GM12878 (cell line): ENCODE measurements around the gene VPS26B. TPM values are rescaled to one million over a fixed set of nuclear protein-coding genes. Genes with fewer than 3 reads are reported as not detected.

ENCODE experiments used
- ATAC-seq: fragments of 200-7000 bp; cut with Tn5 transposase; 3 replicates; pipeline ENCODE4 v1.9.1; 2020; ENCODE audit warnings: mild to moderate bottlenecking, moderate library complexity
- BruUV-seq: library from RNA; stranded (reverse); fragments of 400-500 nt; replicated peaks from 2 replicates; lab custom pipeline; 2021; lab: Mats Ljungman, UMichigan
- CTCF ChIA-PET: fragments of 300-600 bp; sonication (Branson Sonifier 250); formaldehyde crosslinking; extraction: SDS; loops from one replicate; lab custom pipeline; 2021; ENCODE audit warnings: inconsistent platforms; lab: Yijun Ruan, JAX
- POLR2A ChIA-PET: fragments of 350-600 bp; formaldehyde crosslinking; extraction: SDS; loops from one replicate; lab custom pipeline; 2021; ENCODE audit warnings: inconsistent platforms; lab: Charles Lee
- RAD21 ChIA-PET: fragments of 300-600 bp; sonication (Branson Sonifier 250); formaldehyde crosslinking; loops from one replicate; lab custom pipeline; 2023; ENCODE audit warnings: antibody characterized with exemption; ENCODE audit not compliant: unreplicated experiment; lab: Charles Lee
- SMC1A ChIA-PET: fragments of 300-600 bp; sonication (Branson Sonifier 250); formaldehyde crosslinking; loops from one replicate; lab custom pipeline; 2023; ENCODE audit not compliant: unreplicated experiment, uncharacterized antibody; lab: Charles Lee
- DNase-seq: peaks from one replicate; pipeline ENCODE4 v3.0.0-alpha.2; 2011; ENCODE audit warnings: low read depth, low spot score
- FAIRE-seq: peaks from 3 replicates; lab custom pipeline; 2011; peaks lifted over from hg19 to GRCh38; lab: Jason Lieb, UNC
- H2AFZ ChIP-seq: 2 replicates; pipeline ENCODE4 v1.6.0; 2011; ENCODE audit warnings: low read depth, low read length, control low read depth; ENCODE audit not compliant: control insufficient read depth
- H3K27ac ChIP-seq: 2 replicates; pipeline ENCODE4 v1.5.1; 2011; ENCODE audit warnings: control low read depth; ENCODE audit not compliant: control insufficient read depth, insufficient read depth
- H3K27me3 ChIP-seq, 2 experiments: replicated peaks in 1 of 2; 2 replicates each; pipeline versions ENCODE4 v1.6.0 to v1.6.1; 2011; ENCODE audit warnings: low read length in 1 of 2; ENCODE audit not compliant: control insufficient read depth in 2 of 2, insufficient read depth in 2 of 2
- H3K36me3 ChIP-seq, 2 experiments: 2 replicates each; pipeline ENCODE4 v1.5.1; 2011; ENCODE audit warnings: low read length in 1 of 2; ENCODE audit not compliant: control insufficient read depth in 2 of 2, insufficient read depth in 2 of 2
- H3K4me1 ChIP-seq: 2 replicates; pipeline ENCODE4 v1.6.1; 2011; ENCODE audit warnings: mild to moderate bottlenecking, low read length, moderate library complexity, mixed read lengths; ENCODE audit not compliant: control insufficient read depth, insufficient read depth
- H3K4me2 ChIP-seq: 2 replicates; pipeline ENCODE4 v1.6.0; 2011; ENCODE audit warnings: control low read depth; ENCODE audit not compliant: control insufficient read depth, insufficient read depth
- H3K4me3 ChIP-seq: fragments of 200-600 bp; sonication (generic); 2 replicates; pipeline ENCODE4 v1.5.1; 2016
- H3K79me2 ChIP-seq: 2 replicates; pipeline ENCODE4 v1.6.0; 2011; ENCODE audit warnings: low read length; ENCODE audit not compliant: control insufficient read depth, insufficient read depth
- H3K9ac ChIP-seq: 2 replicates; pipeline ENCODE4 v1.8.0; 2011; ENCODE audit warnings: low read length, control low read depth, mixed read lengths; ENCODE audit not compliant: control insufficient read depth, insufficient read depth
- H3K9me3 ChIP-seq: replicated peaks from 3 replicates; pipeline ENCODE4 v1.5.1; 2011; ENCODE audit warnings: mild to moderate bottlenecking, low read length; ENCODE audit not compliant: control insufficient read depth, insufficient read depth
- H4K20me1 ChIP-seq: 2 replicates; pipeline ENCODE4 v1.6.0; 2011; ENCODE audit not compliant: control insufficient read depth, insufficient read depth
- ATF3 ChIP-seq: IDR thresholded peaks from 2 replicates; pipeline ENCODE4 v1.6.1; 2011; ENCODE audit warnings: low read depth, mild to moderate bottlenecking, low read length, moderate library complexity, borderline replicate concordance; ENCODE audit errors: extremely low read depth
- CBFB ChIP-seq: IDR thresholded peaks from 2 replicates; pipeline ENCODE4 v1.6.1; 2016; ENCODE audit warnings: antibody characterized with exemption, low read depth
- CBX5 ChIP-seq: sonication (generic); IDR thresholded peaks from 2 replicates; pipeline ENCODE4 v1.6.1; 2016; ENCODE audit warnings: low read depth, moderate library complexity, mild to moderate bottlenecking, inconsistent platforms
- CEBPB ChIP-seq, 2 experiments: fragments of 150-350 bp in 1 of 2; IDR thresholded peaks; 2 replicates each; pipeline ENCODE4 v1.6.1; 2012 to 2014; ENCODE audit warnings: low read depth in 2 of 2, low read length in 2 of 2, borderline replicate concordance in 1 of 2, inconsistent platforms in 1 of 2
- CUX1 ChIP-seq: IDR thresholded peaks from 2 replicates; pipeline ENCODE4 v1.6.1; 2012; ENCODE audit warnings: improper control_type of control experiment, low read depth, low read length; ENCODE audit not compliant: insufficient replicate concordance
- EP300 ChIP-seq, 2 experiments: fragments of 150-350 bp in 1 of 2; IDR thresholded peaks; 2 replicates each; pipeline ENCODE4 v1.6.1; 2011 to 2012; ENCODE audit warnings: low read depth in 2 of 2, low read length in 2 of 2, borderline replicate concordance in 1 of 2, improper control_type of control experiment in 1 of 2, inconsistent platforms in 1 of 2; ENCODE audit not compliant: control insufficient read depth in 1 of 2
- HDAC2 ChIP-seq: fragments of 200-600 bp; sonication (generic); IDR thresholded peaks from 2 replicates; pipeline ENCODE4 v1.6.1; 2017
- HSF1 ChIP-seq: fragments of 150-350 bp; IDR thresholded peaks from 2 replicates; pipeline ENCODE4 v1.6.1; 2014; ENCODE audit warnings: mild to moderate bottlenecking, low read depth, low read length
- MLLT1 ChIP-seq: fragments of 450-650 bp; IDR thresholded peaks from 2 replicates; pipeline ENCODE4 v1.6.1; 2016; ENCODE audit warnings: mild to moderate bottlenecking
- NFIC ChIP-seq: IDR thresholded peaks from 2 replicates; pipeline ENCODE4 v1.6.1; 2012; ENCODE audit warnings: low read depth, mild to moderate bottlenecking, inconsistent platforms, low read length, moderate library complexity
- SMC3 ChIP-seq: IDR thresholded peaks from 2 replicates; pipeline ENCODE4 v1.6.1; 2011; ENCODE audit warnings: low read length, improper control_type of control experiment, borderline replicate concordance
- SUZ12 ChIP-seq: fragments of 200-600 bp; sonication (generic); IDR thresholded peaks from one replicate; pipeline ENCODE4 v1.6.1; 2018; ENCODE audit warnings: antibody characterized with exemption, mild to moderate bottlenecking; ENCODE audit not compliant: unreplicated experiment
- YY1 ChIP-seq: IDR thresholded peaks from 2 replicates; pipeline ENCODE4 v1.6.1; 2011; ENCODE audit warnings: low read depth, mild to moderate bottlenecking, low read length
- ZNF384 ChIP-seq: IDR thresholded peaks from 2 replicates; pipeline ENCODE4 v1.6.1; 2012; ENCODE audit warnings: low read depth, mild to moderate bottlenecking, low read length, improper control_type of control experiment, borderline replicate concordance
- WGBS: methylation state at CpG from one replicate; pipeline ENCODE4 v1.1.6; 2016; ENCODE audit warnings: low lambda C conversion rate; ENCODE audit not compliant: insufficient replicate concordance, insufficient coverage; ENCODE audit errors: missing lambda C conversion rate; 5-methylcytosine and 5-hydroxymethylcytosine counted together
- in situ Hi-C: fragments of 300-500 bp; cut with MboI; formaldehyde crosslinking; loops from 9 replicates; pipeline ENCODE4 v1.14.3; 2018; ENCODE audit warnings: mixed read lengths
- intact Hi-C: fragments of 100-400 bp; cut with micrococcal nuclease; formaldehyde crosslinking; loops from one replicate; pipeline ENCODE4 v1.14.2; 2022; ENCODE audit not compliant: unreplicated experiment
- polyA plus RNA-seq, 11 experiments: library from polyadenylated mRNA; depleted of rRNA in 4 of 11; unstranded in 6 of 11; stranded (reverse) in 5 of 11; fragments of >200 nt; fragmentation: Nextera tagmentation in 4 of 11; fragmentation: Illumina TruSeq in 1 of 11; extraction: Ambion mirVana in 4 of 11; extraction: Trizol in 1 of 11; gene quantifications; 1 replicate in 1 of 11; 2 replicates in 10 of 11; pipeline versions ENCODE4 v1.2.1 to v1.2.3, GENCODE V29; 2011 to 2016; ENCODE audit warnings: inconsistent platforms in 2 of 11, missing spikeins in 2 of 11, low read depth in 1 of 11
- total RNA-seq, 4 experiments: library from RNA; depleted of rRNA in 3 of 4; stranded (reverse); fragments of >200 nt in 3 of 4; fragmentation: Illumina TruSeq in 1 of 4; extraction: Trizol in 1 of 4; gene quantifications; 2 replicates each; pipeline versions ENCODE4 v1.2.1 to v1.2.3, GENCODE V29; 2013 to 2021

The VPS26B gene
- total and polyA plus RNA-seq, 10 of the 15 experiments (the other 5 are each of a cell fraction or from before 2014, with no cell fraction given) = 1.6 to 26.9 (median 13.3) TPM

- Histone ChIP-seq H2AFZ (no peak overlapping the region), H3K9me3 (no peaks in the 10 kb centered on the region; the same call in 2 of the 3 replicates), H3K4me2 (no peak overlapping the region; the same call in 1 of the 2 replicates), H3K36me3 (no peaks in the 10 kb centered on the region), H3K4me1 (peaks cover 6% of the 10 kb centered on the region), H3K4me3 (no peak overlapping the region), H3K9ac (no peak overlapping the region), H3K27ac (no peak overlapping the region), H3K27me3 (peaks cover 10 to 25% of the 10 kb centered on the region in 2 experiments), H4K20me1 (no peaks in the 10 kb centered on the region), H3K79me2 (no peaks in the 10 kb centered on the region)
- in situ Hi-C loops (no loop called here), intact Hi-C loops (no loop called here)
- DNase-seq (no peak), FAIRE-seq (peak; percentile 83), ATAC-seq (no peak)
- CTCF ChIA-PET = interaction anchor here (2.2 kb wide), 1 partner anchor 14 kb away, joined by 9 read pairs; no protein-coding TSS in a partner anchor
- SMC1A ChIA-PET = no interaction called here
- WGBS = 43% methylated on average over 35 of the region's 36 CpGs
- no TSS peak for BruUV-seq
- POLR2A ChIA-PET = no interaction called here
- RAD21 ChIA-PET = no interaction called here
- no peak for TF ChIP-seq YY1
- TF ChIP-seq ATF3 = no peak
- no peak for TF ChIP-seq MLLT1
- TF ChIP-seq SMC3 = no peak
- no peak for TF ChIP-seq ZNF384
- TF ChIP-seq SUZ12 = no peak
- no peak for TF ChIP-seq HSF1
- no peak for TF ChIP-seq HDAC2
- TF ChIP-seq CBFB = no peak
- TF ChIP-seq NFIC = no peak
- TF ChIP-seq EP300 (IDR thresholded peaks at IDR 0.05; ENCODE audit: borderline replicate concordance in 1 of 2, control insufficient read depth in 1 of 2, low read depth in 2 of 2, low read length in 2 of 2) = no peak
- TF ChIP-seq CEBPB (IDR thresholded peaks at IDR 0.05; ENCODE audit: borderline replicate concordance in 1 of 2, low read depth in 2 of 2, low read length in 2 of 2) = no peak
- TF ChIP-seq CBX5 = no peak
- no peak for TF ChIP-seq CUX1
Measured at GRCh38 chr11:134277183-134278001, 52.9 kb downstream of the VPS26B start.
